ENCODE measurements around the gene SWAP70. TPM values are rescaled to one million over a fixed set of nuclear protein-coding genes. Genes with fewer than 3 reads are reported as not detected.

SWAP70 gene
- polyA plus RNA-seq, 2 donors, result 7.4 TPM

DNA sequence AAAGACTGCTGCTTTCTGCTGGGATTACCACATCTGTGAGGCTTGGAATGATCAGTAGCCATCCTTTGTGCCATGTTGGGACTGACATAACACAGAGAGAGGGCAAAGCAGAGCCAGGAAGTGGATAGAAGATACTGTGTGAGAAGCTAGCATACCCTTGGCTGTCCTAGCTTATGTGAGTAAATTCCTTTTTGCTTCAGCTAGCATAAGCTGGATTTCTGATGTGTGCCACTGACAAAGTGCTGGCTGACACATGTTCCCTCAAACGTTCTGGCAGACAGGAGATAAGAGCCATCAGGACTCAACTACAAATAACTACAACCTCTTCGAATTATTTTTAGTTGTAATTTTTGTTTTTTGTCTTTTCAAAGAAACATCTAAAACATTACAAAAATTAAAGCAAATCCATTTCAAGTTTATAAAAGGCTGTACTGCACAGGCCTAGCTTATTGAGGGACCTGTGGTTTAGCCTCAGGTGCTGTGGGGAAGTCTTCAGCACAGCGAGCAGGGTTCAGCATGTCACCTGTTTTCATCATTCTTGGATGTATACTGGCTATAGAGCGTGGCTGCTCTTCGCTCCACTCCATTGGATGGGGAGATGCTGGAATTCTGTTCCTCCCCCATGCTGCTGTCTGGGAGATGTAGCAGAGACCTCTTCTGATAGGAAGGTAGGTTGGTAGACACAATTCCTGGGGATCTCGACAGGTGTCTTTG lies 120.9 kb downstream of the SWAP70 start:
- peaks cover 17 to 30% of the 10 kb centered on the region in 2 donors for H3K36me3 ChIP-seq (ENCODE audit: control insufficient read depth in 2 of 2, insufficient read depth in 2 of 2, low read length in 1 of 2)
- WGBS, 2 donors, result 80 to 81% methylated on average over 6 of the region's 6 CpGs
- H3K27ac ChIP-seq (ENCODE audit: low read depth in 2 of 2, low read length in 1 of 2), result no peak overlapping the region
- H3K9me3 ChIP-seq (ENCODE audit: control insufficient read depth in 2 of 2, insufficient read depth in 1 of 2, low read depth in 1 of 2, low read length in 1 of 2), result no peaks in the 10 kb centered on the region
- H3K27me3 ChIP-seq (ENCODE audit: control insufficient read depth in 1 of 2, insufficient read depth in 2 of 2, low read length in 2 of 2), result no peaks in the 10 kb centered on the region
- no peaks in the 10 kb centered on the region for H3K4me1 ChIP-seq (ENCODE audit: control insufficient read depth in 2 of 2, insufficient read depth in 2 of 2, low read length in 1 of 2)
- no peak overlapping the region for H3K4me3 ChIP-seq (ENCODE audit: low read depth in 1 of 2, low read length in 2 of 2)

- Histone ChIP-seq H3K9me3 (ENCODE audit: control insufficient read depth in 2 of 2, insufficient read depth in 1 of 2, low read depth in 1 of 2, low read length in 1 of 2) (no peaks in the 10 kb centered on the region), H3K36me3 (ENCODE audit: control insufficient read depth in 2 of 2, insufficient read depth in 2 of 2, low read length in 1 of 2) (peaks cover 7 to 14% of the 10 kb centered on the region in 2 donors), H3K27ac (ENCODE audit: low read depth in 2 of 2, low read length in 1 of 2) (no peak overlapping the region), H3K4me1 (ENCODE audit: control insufficient read depth in 2 of 2, insufficient read depth in 2 of 2, low read length in 1 of 2) (no peaks in the 10 kb centered on the region), H3K4me3 (ENCODE audit: low read depth in 1 of 2, low read length in 2 of 2) (no peak overlapping the region), H3K27me3 (ENCODE audit: control insufficient read depth in 1 of 2, insufficient read depth in 2 of 2, low read length in 2 of 2) (no peaks in the 10 kb centered on the region)
- 86 to 90% methylated on average over 5 of the region's 5 CpGs for WGBS, 2 donors
Observed at GRCh38 chr11:9787260-9787659, 123.4 kb downstream of the SWAP70 start.

DNA sequence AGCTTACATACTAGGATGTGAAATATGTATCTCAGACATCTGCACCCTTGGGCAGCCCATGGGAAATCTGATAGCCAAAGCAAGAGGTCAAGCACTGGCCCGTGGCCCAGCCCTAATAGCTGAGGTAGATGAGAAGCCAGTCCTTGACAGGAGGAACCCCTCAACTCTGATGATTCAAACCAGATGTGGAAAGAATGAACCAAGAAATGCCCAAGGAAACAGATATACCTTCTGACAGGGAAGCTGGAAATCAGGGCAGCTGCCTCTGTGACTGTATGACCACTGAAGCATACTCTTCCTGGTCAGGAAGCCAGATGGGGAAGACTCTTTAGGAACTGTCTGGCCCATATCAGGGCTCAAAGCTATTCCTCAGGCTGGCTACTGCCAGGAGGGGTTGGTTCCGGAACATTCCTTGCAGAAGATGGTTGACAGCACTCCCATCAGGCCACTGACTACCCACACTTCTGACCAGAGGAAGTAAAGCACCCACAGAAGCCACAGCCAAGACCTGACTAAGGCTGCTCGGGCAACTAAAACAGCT lies 124.2 kb downstream of the SWAP70 start:
- Histone ChIP-seq H3K27me3 (ENCODE audit: control insufficient read depth in 1 of 2, insufficient read depth in 2 of 2, low read length in 2 of 2) (no peaks in the 10 kb centered on the region), H3K4me3 (ENCODE audit: low read depth in 1 of 2, low read length in 2 of 2) (no peak overlapping the region), H3K9me3 (ENCODE audit: control insufficient read depth in 2 of 2, insufficient read depth in 1 of 2, low read depth in 1 of 2, low read length in 1 of 2) (no peaks in the 10 kb centered on the region), H3K27ac (ENCODE audit: low read depth in 2 of 2, low read length in 1 of 2) (no peak overlapping the region), H3K36me3 (ENCODE audit: control insufficient read depth in 2 of 2, insufficient read depth in 2 of 2, low read length in 1 of 2) (peaks cover 9 to 14% of the 10 kb centered on the region in 2 donors), H3K4me1 (ENCODE audit: control insufficient read depth in 2 of 2, insufficient read depth in 2 of 2, low read length in 1 of 2) (no peaks in the 10 kb centered on the region)
- 69 to 81% methylated on average over 3 of the region's 3 CpGs for WGBS, 2 donors

GRCh38 chr11:9789910-9790309 lies 126.0 kb downstream of the SWAP70 start:
- no peaks in the 10 kb centered on the region for H3K4me1 ChIP-seq (ENCODE audit: control insufficient read depth in 2 of 2, insufficient read depth in 2 of 2, low read length in 1 of 2)
- no peak overlapping the region for H3K4me3 ChIP-seq (ENCODE audit: low read depth in 1 of 2, low read length in 2 of 2)
- peaks cover 7 to 9% of the 10 kb centered on the region in 2 donors for H3K36me3 ChIP-seq (ENCODE audit: control insufficient read depth in 2 of 2, insufficient read depth in 2 of 2, low read length in 1 of 2)
- H3K27me3 ChIP-seq (ENCODE audit: control insufficient read depth in 1 of 2, insufficient read depth in 2 of 2, low read length in 2 of 2), result no peaks in the 10 kb centered on the region
- H3K27ac ChIP-seq (ENCODE audit: low read depth in 2 of 2, low read length in 1 of 2), result no peak overlapping the region
- no peaks in the 10 kb centered on the region for H3K9me3 ChIP-seq (ENCODE audit: control insufficient read depth in 2 of 2, insufficient read depth in 1 of 2, low read depth in 1 of 2, low read length in 1 of 2)
- WGBS, 2 donors, result 96 to 97% methylated on average over 3 of the region's 3 CpGs

GRCh38 chr11:9790703-9791102 lies 126.8 kb downstream of the SWAP70 start:
- peaks cover 7 to 9% of the 10 kb centered on the region in 2 donors for H3K36me3 ChIP-seq (ENCODE audit: control insufficient read depth in 2 of 2, insufficient read depth in 2 of 2, low read length in 1 of 2)
- WGBS, 2 donors, result 86 to 89% methylated on average over 3 of the region's 3 CpGs

DNA sequence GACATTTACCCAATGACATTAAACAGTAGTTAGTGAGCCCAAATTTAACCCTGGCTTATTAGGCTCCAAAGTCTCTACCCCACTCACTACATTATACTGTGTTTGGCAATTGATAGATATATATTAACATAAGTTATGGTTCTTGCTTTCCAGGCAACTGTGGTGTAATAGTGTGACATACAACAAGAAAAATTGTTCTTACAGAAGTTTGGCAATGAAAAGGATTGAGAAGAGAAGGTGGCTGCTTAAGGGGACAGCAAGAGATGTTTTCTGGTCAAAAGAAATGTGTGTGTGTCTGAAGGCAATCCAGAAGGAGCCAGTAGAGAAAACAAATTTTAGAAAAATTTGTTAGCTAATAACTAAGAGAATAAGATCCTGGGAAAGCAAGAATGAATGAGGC lies 132.4 kb downstream of the SWAP70 start:
- Histone ChIP-seq H3K4me1 (ENCODE audit: control insufficient read depth in 2 of 2, insufficient read depth in 2 of 2, low read length in 1 of 2) (peaks cover 0 to 3% of the 10 kb centered on the region in 2 donors), H3K36me3 (ENCODE audit: control insufficient read depth in 2 of 2, insufficient read depth in 2 of 2, low read length in 1 of 2) (peaks cover 0 to 4% of the 10 kb centered on the region in 2 donors), H3K27me3 (ENCODE audit: control insufficient read depth in 1 of 2, insufficient read depth in 2 of 2, low read length in 2 of 2) (no peaks in the 10 kb centered on the region), H3K4me3 (ENCODE audit: low read depth in 1 of 2, low read length in 2 of 2) (no peak overlapping the region), H3K27ac (ENCODE audit: low read depth in 2 of 2, low read length in 1 of 2) (no peak overlapping the region), H3K9me3 (ENCODE audit: control insufficient read depth in 2 of 2, insufficient read depth in 1 of 2, low read depth in 1 of 2, low read length in 1 of 2) (no peaks in the 10 kb centered on the region)

More at GRCh38 chr11:9790703-9791102, 126.8 kb downstream of the SWAP70 start:
- H3K27ac ChIP-seq (ENCODE audit: low read depth in 2 of 2, low read length in 1 of 2), result no peak overlapping the region
- no peaks in the 10 kb centered on the region for H3K9me3 ChIP-seq (ENCODE audit: control insufficient read depth in 2 of 2, insufficient read depth in 1 of 2, low read depth in 1 of 2, low read length in 1 of 2)
- H3K4me3 ChIP-seq (ENCODE audit: low read depth in 1 of 2, low read length in 2 of 2), result no peak overlapping the region
- no peaks in the 10 kb centered on the region for H3K27me3 ChIP-seq (ENCODE audit: control insufficient read depth in 1 of 2, insufficient read depth in 2 of 2, low read length in 2 of 2)
- no peaks in the 10 kb centered on the region for H3K4me1 ChIP-seq (ENCODE audit: control insufficient read depth in 2 of 2, insufficient read depth in 2 of 2, low read length in 1 of 2)

DNA sequence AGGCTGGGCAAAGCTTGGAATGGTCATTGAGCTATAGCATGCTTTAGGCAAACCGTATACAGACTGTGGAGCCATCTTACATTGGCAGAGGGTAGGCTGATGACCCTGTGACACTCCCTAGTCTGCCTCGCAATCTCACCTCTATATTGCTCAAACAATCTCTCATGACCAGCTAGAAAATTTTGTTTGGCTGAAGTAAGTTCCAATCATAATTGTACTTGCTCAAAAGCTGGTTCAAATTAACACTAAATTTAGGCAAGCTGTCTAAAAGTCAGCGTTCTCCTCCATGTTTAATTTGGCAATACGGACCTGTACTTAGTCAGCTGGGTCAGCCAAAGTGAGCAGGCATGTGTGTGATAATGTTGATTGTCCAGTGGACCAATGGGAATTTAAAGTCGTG lies 133.0 kb downstream of the SWAP70 start:
- Histone ChIP-seq H3K27ac (ENCODE audit: low read depth in 2 of 2, low read length in 1 of 2) (no peak overlapping the region), H3K9me3 (ENCODE audit: control insufficient read depth in 2 of 2, insufficient read depth in 1 of 2, low read depth in 1 of 2, low read length in 1 of 2) (no peaks in the 10 kb centered on the region)
- 91% methylated on average over 5 of the region's 5 CpGs for WGBS, 2 donors

GRCh38 chr11:9797300-9797699 lies 133.4 kb downstream of the SWAP70 start:
- H3K4me1 ChIP-seq (ENCODE audit: control insufficient read depth in 2 of 2, insufficient read depth in 2 of 2, low read length in 1 of 2), result peaks cover 0 to 3% of the 10 kb centered on the region in 2 donors
- H3K27ac ChIP-seq (ENCODE audit: low read depth in 2 of 2, low read length in 1 of 2), result no peak overlapping the region
- H3K36me3 ChIP-seq (ENCODE audit: control insufficient read depth in 2 of 2, insufficient read depth in 2 of 2, low read length in 1 of 2), result peaks cover 0 to 4% of the 10 kb centered on the region in 2 donors
- 96 to 97% methylated on average over 4 of the region's 4 CpGs for WGBS, 2 donors
- no peak overlapping the region for H3K4me3 ChIP-seq (ENCODE audit: low read depth in 1 of 2, low read length in 2 of 2)
- no peaks in the 10 kb centered on the region for H3K27me3 ChIP-seq (ENCODE audit: control insufficient read depth in 1 of 2, insufficient read depth in 2 of 2, low read length in 2 of 2)
- H3K9me3 ChIP-seq (ENCODE audit: control insufficient read depth in 2 of 2, insufficient read depth in 1 of 2, low read depth in 1 of 2, low read length in 1 of 2), result no peaks in the 10 kb centered on the region

More for the DNA sequence above, 133.0 kb downstream of the SWAP70 start:
- Histone ChIP-seq H3K4me3 (ENCODE audit: low read depth in 1 of 2, low read length in 2 of 2) (no peak overlapping the region), H3K4me1 (ENCODE audit: control insufficient read depth in 2 of 2, insufficient read depth in 2 of 2, low read length in 1 of 2) (peaks cover 0 to 3% of the 10 kb centered on the region in 2 donors), H3K36me3 (ENCODE audit: control insufficient read depth in 2 of 2, insufficient read depth in 2 of 2, low read length in 1 of 2) (peaks cover 0 to 4% of the 10 kb centered on the region in 2 donors), H3K27me3 (ENCODE audit: control insufficient read depth in 1 of 2, insufficient read depth in 2 of 2, low read length in 2 of 2) (no peaks in the 10 kb centered on the region)

DNA sequence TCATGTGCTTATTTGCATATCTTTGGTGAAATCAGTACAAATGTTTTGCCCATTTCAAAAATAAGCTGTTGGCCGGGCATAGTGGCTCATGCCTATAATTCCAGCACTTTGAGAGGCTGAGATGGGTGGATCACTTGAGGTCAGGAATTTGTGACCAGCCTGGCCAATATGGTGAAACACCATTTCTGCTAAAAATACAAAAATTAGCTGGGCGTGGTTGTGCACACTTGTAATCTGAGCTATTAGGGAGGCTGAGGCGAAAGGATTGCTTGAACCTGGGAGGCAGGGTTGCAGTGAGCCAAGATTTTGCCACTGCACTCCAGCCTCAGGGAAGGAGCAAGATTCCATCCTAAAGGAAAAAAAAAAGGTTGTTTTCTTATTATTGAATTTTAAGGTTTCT lies 136.0 kb downstream of the SWAP70 start:
- H3K4me3 ChIP-seq (ENCODE audit: low read depth in 1 of 2, low read length in 2 of 2), result no peak overlapping the region
- 92 to 96% methylated on average over 3 of the region's 3 CpGs for WGBS, 2 donors
- H3K36me3 ChIP-seq (ENCODE audit: control insufficient read depth in 2 of 2, insufficient read depth in 2 of 2, low read length in 1 of 2), result peaks cover 0 to 2% of the 10 kb centered on the region in 2 donors
- no peaks in the 10 kb centered on the region for H3K9me3 ChIP-seq (ENCODE audit: control insufficient read depth in 2 of 2, insufficient read depth in 1 of 2, low read depth in 1 of 2, low read length in 1 of 2)
- H3K27me3 ChIP-seq (ENCODE audit: control insufficient read depth in 1 of 2, insufficient read depth in 2 of 2, low read length in 2 of 2), result no peaks in the 10 kb centered on the region
- no peak overlapping the region for H3K27ac ChIP-seq (ENCODE audit: low read depth in 2 of 2, low read length in 1 of 2)
- peaks cover 0 to 3% of the 10 kb centered on the region in 2 donors for H3K4me1 ChIP-seq (ENCODE audit: control insufficient read depth in 2 of 2, insufficient read depth in 2 of 2, low read length in 1 of 2)

Data from esophagus (tissue), 2 donors.